HG03571 (cell line): Measurements from ENCODE around the gene MPEG1.
A peak's percentile ranks its signal among the peaks of the same experiment; 100 is the strongest.

ENCODE experiments used
- ATAC-seq: cut with Tn5 transposase; IDR thresholded peaks from one replicate; pipeline ENCODE4 v1.9.1; 2021; ENCODE audit not compliant: unreplicated experiment

Gene MPEG1

DNA sequence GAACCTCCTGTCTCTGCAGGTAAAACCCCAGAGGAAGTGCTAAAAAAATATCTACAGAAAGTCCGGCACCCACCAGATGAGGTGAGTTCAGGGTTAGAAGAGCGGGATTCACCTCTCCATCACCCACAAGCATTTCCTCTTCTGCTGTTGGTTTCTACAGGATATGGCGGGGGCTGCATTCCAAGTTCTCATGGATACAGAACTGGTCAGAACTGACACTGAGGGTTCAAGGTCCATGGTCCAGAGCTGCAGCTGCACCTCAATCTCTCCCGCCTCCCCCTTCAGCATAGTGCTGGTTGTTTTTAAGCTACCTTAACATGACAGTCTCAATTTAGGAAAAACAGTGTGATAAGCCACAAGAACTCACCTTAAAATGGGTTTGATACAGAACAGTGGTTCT is 21.6 kb downstream of the MPEG1 start:
- ATAC-seq: no peak

DNA sequence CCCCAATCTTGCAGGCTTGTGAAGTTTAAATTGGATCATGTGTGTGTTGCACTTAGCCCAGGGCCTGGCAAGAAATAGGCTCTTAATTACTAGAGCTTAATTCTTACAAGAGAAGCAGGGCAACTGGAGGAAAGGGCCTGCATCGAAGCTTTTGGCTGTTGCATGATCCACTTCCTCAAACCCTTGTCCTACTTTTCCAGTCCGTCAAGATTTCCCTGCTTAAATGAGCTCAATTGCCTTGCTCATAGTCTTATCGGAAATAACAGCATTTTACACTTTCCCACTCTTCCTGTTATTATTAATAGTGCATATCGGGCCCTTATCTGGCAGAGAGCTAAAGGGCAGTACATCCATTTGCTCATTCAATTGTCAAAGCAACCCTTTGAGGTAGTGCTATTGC is 22.7 kb downstream of the MPEG1 start:
- ATAC-seq: no peak

DNA sequence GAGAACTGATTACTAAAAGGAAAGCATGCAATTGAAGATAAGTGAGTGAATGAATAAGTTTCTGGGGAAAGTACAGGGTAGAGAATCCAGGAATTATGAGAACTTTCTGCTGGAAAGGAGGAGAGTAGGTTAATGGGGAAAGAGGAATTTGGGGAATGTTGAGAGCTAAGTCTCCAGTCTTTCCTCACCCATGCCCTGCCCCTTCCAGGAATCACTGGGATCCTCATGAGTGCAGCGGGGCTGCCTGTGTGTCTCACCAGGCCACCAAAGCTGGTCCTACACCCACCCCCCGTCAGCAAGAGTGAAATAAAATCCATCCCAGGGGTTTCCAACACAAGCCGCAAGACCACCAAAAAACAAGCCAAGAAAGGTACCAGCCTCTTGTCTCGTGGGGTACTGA is 23.8 kb downstream of the MPEG1 start:
- ATAC-seq: no peak

DNA sequence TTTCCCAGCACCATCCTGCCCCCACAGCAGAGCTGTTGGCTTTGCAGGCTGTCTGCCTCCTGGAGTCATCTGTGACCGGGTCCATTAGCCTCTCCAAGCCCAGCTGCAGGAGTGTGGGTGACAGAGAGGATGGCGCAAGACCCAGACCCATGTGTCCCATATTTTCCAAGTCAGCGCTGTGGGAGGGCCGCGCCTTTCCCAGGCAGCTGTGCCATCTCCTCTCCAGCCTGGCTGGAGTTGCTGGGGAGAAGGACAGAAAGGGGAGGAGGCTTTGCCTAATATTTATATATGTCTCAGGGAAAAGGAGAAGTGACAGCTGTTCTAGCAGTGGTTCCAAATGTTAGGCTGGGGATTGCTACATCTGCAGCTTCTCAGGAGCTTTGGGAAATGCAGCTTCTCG is 25.1 kb downstream of the MPEG1 start:
- no peak for ATAC-seq

DNA sequence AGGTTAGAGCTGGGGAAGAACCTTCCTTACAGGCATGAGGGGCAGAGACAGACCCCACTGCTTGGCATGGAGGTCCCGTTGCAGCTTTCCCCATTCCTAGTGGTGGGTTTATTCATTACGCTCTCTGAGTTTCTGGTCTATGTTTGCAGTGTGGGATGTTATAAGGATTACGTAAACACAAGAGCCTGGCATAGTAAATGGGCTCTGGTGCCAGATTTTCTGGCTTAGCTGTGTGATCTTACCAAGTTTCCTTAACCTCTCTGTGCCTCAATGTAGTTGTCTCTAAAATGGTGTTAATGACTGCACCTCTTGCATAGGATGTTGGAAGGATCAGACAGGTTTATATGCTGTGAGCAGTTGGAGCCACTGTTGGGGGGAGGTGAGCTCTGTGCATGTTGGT is 25.7 kb downstream of the MPEG1 start:
- no peak for ATAC-seq

DNA sequence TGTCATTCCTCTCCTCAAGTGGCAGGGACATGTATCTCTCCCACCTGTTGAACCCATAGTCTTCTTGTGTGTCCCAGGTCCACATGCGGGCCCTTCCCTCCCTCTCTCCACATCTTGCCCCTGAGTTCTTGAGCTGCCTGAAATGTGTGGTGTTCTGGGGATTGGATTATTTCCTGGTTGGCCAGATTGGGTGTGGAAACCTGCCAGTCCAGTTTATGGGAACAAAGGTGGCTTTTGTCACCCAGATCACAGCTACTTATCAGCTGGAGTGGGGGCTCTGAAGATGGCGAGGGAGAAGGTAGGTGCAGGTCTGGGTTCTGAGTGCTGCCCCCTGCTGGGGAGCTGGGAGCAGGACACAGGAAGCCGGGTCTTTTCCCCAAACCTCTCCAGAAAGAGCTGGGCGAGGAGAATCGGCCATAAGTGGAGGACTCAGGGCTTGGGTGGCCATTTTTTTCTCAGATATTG is 26.6 kb downstream of the MPEG1 start:
- peak; percentile 72 for ATAC-seq

DNA sequence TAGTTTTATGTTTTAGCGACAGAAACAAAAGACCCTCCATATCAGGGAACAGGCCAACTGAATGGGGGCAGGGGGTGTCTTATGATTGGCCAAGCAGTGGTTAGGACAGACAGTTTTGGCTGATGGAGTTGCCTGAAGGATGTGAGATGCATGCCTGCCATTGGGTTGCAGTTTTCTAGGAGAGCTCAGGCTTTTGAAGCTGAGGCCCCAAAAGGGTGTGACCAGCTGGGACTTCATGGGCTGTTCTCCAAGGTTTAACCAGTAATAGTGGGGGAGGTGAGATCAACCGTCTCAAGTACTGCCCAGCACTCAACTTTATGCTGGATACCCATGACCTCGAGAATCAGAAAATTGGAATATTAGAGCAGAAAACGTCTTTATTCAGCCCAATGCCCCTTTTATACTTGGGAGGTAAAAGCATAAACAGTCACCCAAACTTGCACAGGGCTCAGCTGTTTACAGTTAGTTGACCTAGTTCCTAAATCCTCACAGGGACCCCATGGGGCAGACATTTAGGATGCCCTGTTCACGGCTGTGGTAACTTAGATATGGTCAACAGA is 27.3 kb downstream of the MPEG1 start:
- ATAC-seq: no peak

DNA sequence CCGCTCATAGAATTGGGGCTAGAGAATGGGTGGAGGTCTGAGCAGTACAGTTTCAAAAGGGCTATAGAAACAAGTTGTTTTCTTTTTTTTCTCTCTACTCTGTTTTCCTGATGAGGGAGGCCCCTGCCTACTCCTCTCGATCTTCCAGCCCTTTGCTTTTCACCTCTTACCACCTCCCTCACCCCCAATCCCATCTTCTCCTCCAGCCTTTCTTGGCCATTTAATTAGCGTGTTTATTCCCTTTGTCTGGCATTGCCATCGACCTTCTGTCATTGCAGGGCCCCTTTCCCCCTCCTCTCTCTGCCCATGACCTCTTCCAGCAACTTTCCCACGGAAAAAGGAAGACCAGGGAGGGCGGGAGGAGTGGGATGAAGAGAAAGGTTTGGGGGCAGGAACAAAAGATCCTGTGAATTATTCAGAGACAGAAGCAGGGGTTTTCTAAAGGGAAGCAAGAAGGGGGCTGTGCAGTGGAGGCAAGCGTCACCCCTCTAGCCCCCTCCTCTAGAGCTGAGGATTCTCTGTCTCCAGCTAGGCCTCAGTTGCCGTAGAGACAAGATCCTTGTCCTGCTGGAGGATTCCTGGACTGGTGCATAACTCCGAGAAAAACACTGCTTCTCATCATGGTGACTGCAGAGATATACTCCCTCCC is 27.9 kb downstream of the MPEG1 start:
- ATAC-seq: no peak

DNA sequence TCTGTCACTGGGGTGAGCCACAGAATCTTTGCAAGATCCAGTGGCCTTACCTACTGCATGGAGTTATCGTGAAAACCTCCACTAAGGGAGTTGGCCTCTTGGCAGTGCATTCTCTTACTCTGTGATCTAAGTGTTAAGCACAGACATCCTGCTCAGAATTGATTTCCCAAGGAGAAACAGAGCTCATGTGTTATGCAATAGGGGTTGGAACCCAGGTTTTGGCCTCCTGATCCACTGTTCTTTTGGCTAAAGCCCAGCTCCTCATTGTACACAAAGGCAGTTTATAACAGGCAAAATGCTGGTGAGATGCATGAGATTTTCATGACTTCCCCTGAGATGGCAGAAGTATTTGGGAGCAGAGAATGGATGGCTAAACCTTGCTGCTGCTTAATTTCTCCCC is 29.0 kb downstream of the MPEG1 start:
- no peak for ATAC-seq

DNA sequence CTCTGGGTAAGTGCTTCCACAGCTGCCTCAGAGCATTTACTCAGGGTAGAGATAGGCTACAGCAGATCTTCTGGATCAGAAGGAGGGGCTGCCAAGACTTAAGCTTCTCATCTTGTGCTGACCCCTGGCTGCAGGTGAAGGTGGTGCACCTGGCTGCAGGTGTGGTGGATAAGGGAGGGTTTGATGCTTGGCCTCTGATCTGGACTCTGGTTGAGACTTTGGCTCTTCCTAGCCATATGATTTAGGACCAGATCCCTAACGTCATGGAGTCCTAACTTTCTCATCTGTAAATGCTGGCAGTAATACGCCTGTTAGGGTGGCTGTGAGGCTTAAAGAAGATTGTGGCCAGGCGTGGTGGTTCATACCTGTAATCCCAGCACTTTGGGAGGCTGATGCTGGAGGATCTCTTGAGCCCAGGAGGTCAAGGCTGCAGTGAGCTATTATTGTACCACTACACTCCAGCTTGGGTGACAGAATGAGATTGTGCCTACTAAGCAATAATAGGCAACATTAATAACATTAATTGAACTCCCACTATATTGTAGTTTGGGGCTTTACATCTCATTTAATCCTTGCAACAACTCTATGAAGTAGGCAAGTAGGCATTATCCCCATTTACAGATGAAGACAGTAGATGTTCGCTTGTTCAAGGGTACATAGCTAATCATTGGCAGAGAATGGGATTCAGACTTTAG is 30.1 kb downstream of the MPEG1 start:
- no peak for ATAC-seq

DNA sequence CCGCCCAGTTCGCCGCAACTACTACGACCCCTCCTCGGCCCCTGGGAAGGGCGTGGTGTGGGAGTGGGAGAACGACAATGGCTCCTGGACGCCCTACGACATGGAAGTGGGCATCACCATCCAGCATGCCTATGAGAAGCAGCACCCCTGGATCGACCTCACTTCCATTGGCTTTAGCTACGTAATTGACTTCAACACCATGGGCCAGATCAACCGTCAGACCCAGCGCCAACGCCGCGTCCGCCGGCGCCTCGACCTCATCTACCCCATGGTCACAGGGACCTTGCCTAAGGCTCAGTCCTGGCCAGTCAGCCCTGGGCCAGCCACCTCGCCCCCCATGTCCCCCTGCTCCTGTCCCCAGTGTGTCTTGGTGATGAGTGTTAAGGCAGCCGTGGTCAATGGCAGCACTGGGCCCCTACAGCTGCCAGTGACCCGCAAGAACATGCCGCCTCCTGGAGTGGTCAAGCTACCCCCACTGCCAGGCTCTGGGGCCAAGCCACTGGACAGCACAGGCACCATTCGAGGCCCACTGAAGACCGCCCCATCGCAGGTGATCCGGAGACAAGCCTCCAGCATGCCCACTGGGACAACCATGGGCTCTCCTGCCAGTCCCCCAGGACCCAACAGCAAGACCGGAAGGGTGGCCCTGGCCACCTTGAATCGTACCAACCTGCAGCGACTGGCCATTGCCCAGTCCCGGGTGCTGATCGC is 30.8 kb downstream of the MPEG1 start:
- no peak for ATAC-seq

DNA sequence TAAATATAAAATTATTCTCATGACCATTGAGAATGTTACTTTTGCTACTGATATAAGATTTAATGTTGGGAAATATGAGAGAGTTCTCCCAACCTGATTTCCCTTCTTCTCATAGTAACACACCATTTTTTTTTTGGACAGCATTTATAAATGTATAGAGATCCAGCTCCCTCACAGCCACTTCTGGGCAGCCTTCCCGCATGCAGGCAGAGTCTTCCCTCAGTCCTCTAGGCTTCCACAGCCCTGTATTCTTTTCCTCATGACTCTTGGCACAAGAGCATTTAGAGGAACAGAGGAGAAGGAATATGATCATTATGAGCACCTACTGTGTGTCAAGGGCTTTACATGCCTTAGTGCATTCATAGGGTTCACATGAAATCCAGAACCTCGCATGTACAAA is 31.8 kb downstream of the MPEG1 start:
- no peak for ATAC-seq

DNA sequence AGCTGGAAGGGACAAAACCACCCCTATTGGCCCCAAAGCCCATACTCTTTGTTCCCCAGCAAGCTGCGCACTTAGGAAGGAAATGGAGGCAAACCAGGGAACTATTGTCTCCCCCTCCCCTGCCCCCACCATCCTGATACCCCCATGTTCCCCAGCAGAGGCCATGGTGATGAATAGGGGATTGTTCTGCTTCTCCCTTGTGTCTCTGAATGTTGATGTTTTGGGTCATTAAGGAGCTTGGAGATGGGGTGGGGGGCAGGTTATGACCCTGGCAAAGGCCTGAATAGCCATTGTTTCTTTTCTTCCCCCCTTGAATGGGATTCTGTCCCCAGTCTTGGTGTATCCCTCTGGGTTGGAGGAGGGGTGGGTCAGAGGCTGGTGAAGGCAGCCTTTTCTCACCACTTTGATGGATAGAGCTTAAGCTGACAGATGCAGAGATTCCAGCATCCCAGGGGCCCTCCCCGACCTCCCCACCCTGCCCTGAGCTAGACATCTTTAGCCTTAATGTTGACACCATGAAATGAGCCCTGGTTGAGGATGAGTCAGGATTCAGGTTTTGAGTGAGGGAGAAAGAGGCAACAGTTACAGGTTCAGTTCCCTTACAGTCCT is 32.5 kb downstream of the MPEG1 start:
- no peak for ATAC-seq

DNA sequence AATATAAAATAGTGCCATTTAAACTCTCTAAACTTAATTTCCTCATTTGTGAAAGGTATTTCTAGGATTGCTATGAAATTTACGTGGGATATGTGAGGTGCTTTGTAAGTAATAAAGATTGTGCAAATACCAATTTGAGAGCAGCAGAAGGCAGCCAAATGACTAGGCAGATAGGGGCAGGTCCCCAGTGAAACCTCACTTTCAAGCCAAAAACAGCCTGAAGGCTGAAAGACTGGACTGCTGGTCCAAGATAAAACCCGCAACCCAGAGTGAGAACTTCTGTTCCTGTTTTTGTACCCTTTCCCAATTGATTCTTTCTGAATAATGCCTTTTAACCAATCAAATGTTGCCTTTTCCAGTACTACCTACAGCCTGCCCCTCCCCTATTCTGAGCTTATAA is 33.6 kb downstream of the MPEG1 start:
- ATAC-seq: no peak

DNA sequence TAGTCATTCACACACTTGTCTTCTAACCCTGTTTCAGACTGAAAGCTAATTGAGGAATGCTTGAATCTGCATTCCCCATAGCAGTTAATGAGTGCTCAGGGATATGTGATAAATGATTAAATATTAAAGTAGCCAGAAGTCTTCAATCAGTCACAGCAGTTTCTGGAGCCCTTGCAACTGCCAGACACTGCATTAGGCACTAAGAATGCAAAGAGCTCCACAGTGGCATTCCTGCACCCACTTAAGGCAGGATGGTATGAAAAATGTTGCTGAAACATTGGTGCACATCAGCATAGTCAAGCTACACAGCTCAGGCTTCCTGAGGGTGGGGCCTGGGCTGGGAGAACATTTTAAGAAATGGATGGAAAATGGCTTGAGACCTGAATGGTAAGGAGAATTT is 34.3 kb downstream of the MPEG1 start:
- ATAC-seq: no peak

DNA sequence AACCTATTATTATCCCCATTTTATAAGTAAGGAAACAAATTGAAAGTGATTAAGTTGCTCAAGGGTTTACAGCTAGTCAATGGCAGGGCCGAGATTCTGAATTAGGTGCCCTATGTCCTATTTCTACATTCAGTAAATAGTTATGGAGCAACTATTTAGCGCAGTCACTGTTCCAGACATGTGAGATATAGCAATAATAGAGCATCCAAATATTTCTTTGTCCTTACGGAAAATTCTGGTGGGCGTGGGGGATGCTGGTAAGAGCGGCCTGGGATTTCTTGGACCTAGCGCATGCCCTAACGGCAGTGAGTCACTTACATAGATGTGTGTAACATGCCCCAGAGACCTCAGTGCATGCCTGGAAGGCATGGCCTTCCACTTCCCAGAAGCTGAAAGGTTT is 36.4 kb downstream of the MPEG1 start:
- no peak for ATAC-seq

DNA sequence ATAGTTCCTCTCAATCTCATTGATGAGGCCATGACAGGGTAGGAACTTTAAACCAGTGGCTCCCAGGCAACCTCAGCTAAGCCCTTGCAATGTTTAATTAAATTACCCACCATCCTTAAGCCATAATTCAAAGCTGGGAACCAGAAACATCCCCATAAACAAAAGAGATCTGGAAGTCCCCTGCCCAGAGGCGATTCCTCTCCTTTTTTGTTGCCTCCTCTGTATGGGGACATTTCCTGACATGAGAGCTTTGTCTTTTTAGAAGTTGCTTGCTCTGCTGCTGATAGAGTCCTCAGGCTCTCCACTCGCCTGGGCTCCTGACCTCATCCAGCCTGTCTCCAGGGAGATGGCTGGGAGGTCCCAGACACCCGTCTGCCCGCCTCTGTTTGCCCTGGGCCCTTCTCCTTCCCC is 37.6 kb downstream of the MPEG1 start:
- ATAC-seq: no peak

DNA sequence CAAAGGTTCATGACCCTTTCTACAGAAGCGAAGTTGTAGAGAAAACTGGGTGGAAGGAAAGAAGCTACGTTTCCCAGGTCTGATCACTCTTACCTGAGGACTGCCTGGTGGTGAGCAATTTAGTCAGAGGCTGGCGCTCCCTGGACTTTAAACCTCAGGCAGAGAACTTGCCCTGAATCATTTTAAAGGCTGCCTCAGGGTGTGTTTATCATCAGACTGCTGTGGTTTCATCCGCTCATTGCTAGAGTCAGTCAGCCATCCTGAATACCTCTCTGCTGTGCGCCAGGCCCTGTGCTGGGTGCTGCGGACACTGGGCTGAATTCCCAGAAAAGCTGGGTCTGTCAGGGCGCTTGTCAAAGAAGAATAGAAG is 38.1 kb downstream of the MPEG1 start:
- no peak for ATAC-seq

DNA sequence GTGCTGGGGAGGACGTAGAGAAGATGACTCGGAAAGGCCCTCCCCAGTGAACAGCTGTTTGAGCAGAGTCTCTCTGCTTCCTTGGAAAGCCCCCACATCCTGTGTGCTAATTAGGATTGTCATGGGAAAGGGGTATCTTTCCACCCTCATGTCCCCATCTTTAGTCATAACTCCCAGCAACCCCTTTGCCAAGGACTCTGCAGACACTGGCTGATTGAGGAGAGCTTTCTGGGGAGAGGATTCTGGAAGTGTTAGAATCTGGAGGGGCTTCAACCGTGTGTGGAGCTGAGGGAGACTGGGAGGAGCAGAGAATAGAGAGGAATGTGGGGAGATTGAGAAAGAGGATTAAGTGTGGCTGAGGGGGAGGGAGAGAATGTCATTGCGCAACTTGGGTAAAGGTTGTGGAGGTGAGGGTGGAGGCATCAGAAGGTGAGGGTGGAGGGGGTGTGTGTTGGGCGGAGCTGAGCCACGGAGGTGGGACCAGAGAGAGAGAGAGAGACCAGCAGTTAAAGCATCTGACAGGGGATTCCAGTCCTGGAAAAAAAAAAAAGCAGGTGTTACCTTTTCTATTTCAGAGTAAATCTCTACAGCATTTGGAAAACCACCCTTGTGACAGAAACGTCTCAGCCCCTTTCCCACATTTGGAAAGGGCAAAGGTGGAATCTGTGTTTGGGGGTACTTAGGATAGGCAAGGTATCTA is 38.6 kb downstream of the MPEG1 start:
- no peak for ATAC-seq

DNA sequence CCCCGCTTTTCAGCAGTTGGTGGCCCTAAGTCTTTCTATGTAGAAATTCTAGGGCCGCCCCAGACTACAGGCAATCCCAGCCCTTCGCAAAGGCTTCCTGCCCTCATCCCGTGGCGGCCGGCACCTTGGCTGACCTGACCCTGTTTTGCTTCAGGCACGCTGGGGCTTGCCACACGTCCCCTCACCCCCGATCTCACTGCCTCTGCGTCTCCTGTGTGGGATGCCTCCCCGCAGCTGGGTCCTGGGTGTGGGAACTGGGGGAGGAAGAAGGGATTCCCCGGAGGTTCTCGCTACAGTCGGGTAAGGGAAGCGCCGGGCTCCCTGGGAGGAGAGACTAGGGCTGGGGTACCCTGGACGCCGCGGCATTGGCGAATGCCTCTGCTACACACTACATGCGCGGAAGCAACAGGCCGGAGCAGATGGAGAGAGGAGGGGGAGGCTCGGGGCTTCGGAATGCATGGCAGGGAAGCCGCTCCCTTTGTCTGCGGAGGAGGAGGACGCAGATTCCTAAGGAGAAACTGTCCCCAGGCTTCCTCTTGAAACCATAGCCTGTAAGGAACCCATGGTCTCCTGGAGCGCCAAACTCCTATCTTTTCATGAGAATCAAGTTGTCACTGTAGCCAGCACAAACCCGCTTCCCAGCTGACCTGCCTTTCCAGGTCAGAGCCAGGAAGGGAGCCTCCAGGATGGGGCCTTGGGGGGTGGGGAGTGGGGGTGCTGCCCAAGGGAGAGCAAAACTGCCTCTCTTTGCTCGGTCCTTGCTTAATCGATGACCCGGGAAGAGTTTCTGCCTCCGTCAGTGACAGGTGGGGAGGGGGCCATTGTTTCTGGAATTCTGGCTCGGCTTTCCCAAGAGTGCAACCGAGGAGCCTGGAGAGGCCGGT is 39.4 kb downstream of the MPEG1 start:
- ATAC-seq: no peak
